Measurements from ENCODE around the gene NUFIP1. TPM values are rescaled to one million over a fixed set of nuclear protein-coding genes. Genes with fewer than 3 reads are reported as not detected.
A peak's percentile ranks its signal among the peaks of the same experiment; 100 is the strongest.
"Not testable (repeated sequence)": the region's sequence is repeated elsewhere in the genome, so short reads cannot be mapped to it uniquely, and the experiment has no call there.

NUFIP1 gene
- total RNA-seq, 1 donor: 2.9 TPM

GRCh38 chr13:44943411-44943810 lies 45.9 kb downstream of the NUFIP1 start:
- not testable (repeated sequence) for H3K27me3 ChIP-seq (ENCODE audit: insufficient read depth, low read length); H3K4me3 ChIP-seq (ENCODE audit: low read length); H3K9me3 ChIP-seq (ENCODE audit: low read depth, low read length); H3K4me1 ChIP-seq (ENCODE audit: insufficient read depth, low read length)

GRCh38 chr13:44938854-44939253 lies 50.4 kb downstream of the NUFIP1 start:
- no peak overlapping the region for H3K4me3 ChIP-seq (ENCODE audit: low read length)
- H3K9me3 ChIP-seq (ENCODE audit: low read depth, low read length): no peaks in the 10 kb centered on the region
- H3K27me3 ChIP-seq (ENCODE audit: insufficient read depth, low read length): no peaks in the 10 kb centered on the region

GRCh38 chr13:44936246-44936645 lies 53.0 kb downstream of the NUFIP1 start:
- no peaks in the 10 kb centered on the region for H3K4me1 ChIP-seq (ENCODE audit: insufficient read depth, low read length)
- no peaks in the 10 kb centered on the region for H3K9me3 ChIP-seq (ENCODE audit: low read depth, low read length)
- H3K4me3 ChIP-seq (ENCODE audit: low read length): no peak overlapping the region
- H3K27me3 ChIP-seq (ENCODE audit: insufficient read depth, low read length): no peaks in the 10 kb centered on the region

More at GRCh38 chr13:44938854-44939253, 50.4 kb downstream of the NUFIP1 start:
- H3K4me1 ChIP-seq (ENCODE audit: insufficient read depth, low read length): no peaks in the 10 kb centered on the region

DNA sequence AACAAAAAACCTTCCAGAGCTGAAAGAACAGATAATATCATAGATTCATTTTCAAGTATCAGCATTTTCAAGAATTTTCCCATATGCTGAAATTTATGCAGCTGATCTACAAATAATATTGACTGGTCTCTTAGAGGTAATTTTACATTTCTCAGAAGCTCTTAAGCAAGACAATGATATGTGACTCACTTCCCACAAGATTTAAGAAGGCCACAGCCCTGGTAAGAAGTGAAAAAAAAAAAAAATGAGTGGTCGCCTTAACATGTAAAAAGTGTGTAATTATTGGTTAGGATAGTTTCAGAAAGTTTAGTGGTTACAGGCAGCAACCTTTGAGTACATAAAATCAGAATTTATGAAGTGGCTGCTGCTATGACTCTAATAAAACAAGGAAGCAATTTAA lies 54.5 kb downstream of the NUFIP1 start:
- Histone ChIP-seq H3K9me3 (ENCODE audit: low read depth, low read length) (no peaks in the 10 kb centered on the region), H3K4me1 (ENCODE audit: insufficient read depth, low read length) (no peaks in the 10 kb centered on the region), H3K4me3 (ENCODE audit: low read length) (no peak overlapping the region), H3K27me3 (ENCODE audit: insufficient read depth, low read length) (no peaks in the 10 kb centered on the region)

GRCh38 chr13:44932850-44933251 lies 56.4 kb downstream of the NUFIP1 start:
- Histone ChIP-seq H3K4me3 (ENCODE audit: low read length) (no peak overlapping the region), H3K27me3 (ENCODE audit: insufficient read depth, low read length) (no peaks in the 10 kb centered on the region), H3K4me1 (ENCODE audit: insufficient read depth, low read length) (no peaks in the 10 kb centered on the region), H3K9me3 (ENCODE audit: low read depth, low read length) (no peaks in the 10 kb centered on the region)

GRCh38 chr13:44932171-44932849 lies 57.0 kb downstream of the NUFIP1 start:
- no peaks in the 10 kb centered on the region for H3K4me1 ChIP-seq (ENCODE audit: insufficient read depth, low read length)
- H3K4me3 ChIP-seq (ENCODE audit: low read length): no peak overlapping the region
- H3K27me3 ChIP-seq (ENCODE audit: insufficient read depth, low read length): no peaks in the 10 kb centered on the region
- no peaks in the 10 kb centered on the region for H3K9me3 ChIP-seq (ENCODE audit: low read depth, low read length)

- no peaks in the 10 kb centered on the region for H3K9me3 ChIP-seq (ENCODE audit: low read depth, low read length)
- no peaks in the 10 kb centered on the region for H3K4me1 ChIP-seq (ENCODE audit: insufficient read depth, low read length)
- no peaks in the 10 kb centered on the region for H3K27me3 ChIP-seq (ENCODE audit: insufficient read depth, low read length)
- no peak overlapping the region for H3K4me3 ChIP-seq (ENCODE audit: low read length)
Observed at GRCh38 chr13:44930963-44931623, 58.2 kb downstream of the NUFIP1 start.

DNA sequence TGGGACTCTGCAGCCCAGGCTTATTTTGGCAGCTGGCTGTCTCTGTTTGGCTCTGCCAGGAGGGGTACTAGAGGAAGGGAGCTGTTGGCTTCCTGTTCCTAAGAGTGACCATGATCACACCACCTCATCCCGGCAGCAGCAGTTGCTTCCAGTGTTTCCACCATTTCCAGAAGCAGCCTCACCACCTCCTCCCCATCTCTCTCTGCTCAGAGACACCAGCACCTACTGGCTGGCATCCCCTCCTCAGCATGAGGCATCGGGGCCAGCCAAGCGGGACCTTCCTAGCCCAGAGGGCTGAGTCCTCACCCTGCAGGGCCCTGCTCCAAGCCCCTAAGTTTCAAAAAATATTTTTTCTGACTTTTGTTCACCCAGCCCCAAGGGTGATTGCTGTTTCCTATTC lies 59.0 kb downstream of the NUFIP1 start:
- H3K9me3 ChIP-seq (ENCODE audit: low read depth, low read length): no peaks in the 10 kb centered on the region
- H3K27me3 ChIP-seq (ENCODE audit: insufficient read depth, low read length): no peaks in the 10 kb centered on the region
- no peaks in the 10 kb centered on the region for H3K4me1 ChIP-seq (ENCODE audit: insufficient read depth, low read length)
- no peak overlapping the region for H3K4me3 ChIP-seq (ENCODE audit: low read length)

GRCh38 chr13:44929692-44930091 lies 59.6 kb downstream of the NUFIP1 start:
- Histone ChIP-seq H3K9me3 (ENCODE audit: low read depth, low read length) (no peaks in the 10 kb centered on the region), H3K4me3 (ENCODE audit: low read length) (no peak overlapping the region), H3K27me3 (ENCODE audit: insufficient read depth, low read length) (no peaks in the 10 kb centered on the region), H3K4me1 (ENCODE audit: insufficient read depth, low read length) (no peaks in the 10 kb centered on the region)

DNA sequence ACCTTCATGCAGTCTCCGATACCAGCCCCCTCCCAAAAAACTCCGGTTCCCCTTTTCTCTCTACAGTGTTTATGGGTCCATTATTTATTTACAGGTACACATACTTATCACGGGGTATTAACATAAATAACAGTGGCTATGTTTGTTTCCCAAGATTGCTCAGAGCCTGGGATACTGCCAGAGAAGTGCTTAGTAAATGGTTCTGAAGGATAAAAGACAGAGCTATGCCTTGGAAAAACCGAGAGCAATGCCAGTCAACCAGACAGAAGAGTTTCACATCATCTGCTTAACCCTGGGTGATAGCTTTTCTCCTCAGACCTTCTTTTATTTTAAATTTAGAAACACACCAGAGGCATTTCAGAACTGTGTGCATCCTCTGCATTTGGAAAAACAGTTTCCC lies 61.3 kb downstream of the NUFIP1 start:
- Histone ChIP-seq H3K4me3 (ENCODE audit: low read length) (no peak overlapping the region), H3K9me3 (ENCODE audit: low read depth, low read length) (no peaks in the 10 kb centered on the region), H3K27me3 (ENCODE audit: insufficient read depth, low read length) (no peaks in the 10 kb centered on the region), H3K4me1 (ENCODE audit: insufficient read depth, low read length) (no peaks in the 10 kb centered on the region)

- Histone ChIP-seq H3K4me3 (ENCODE audit: low read length) (no peak overlapping the region), H3K4me1 (ENCODE audit: insufficient read depth, low read length) (peaks cover 12% of the 10 kb centered on the region), H3K9me3 (ENCODE audit: low read depth, low read length) (no peaks in the 10 kb centered on the region), H3K27me3 (ENCODE audit: insufficient read depth, low read length) (no peaks in the 10 kb centered on the region)
Observed at GRCh38 chr13:44921931-44922758, 67.1 kb downstream of the NUFIP1 start.

- Histone ChIP-seq H3K27me3 (ENCODE audit: insufficient read depth, low read length) (no peaks in the 10 kb centered on the region), H3K4me3 (ENCODE audit: low read length) (no peak overlapping the region), H3K9me3 (ENCODE audit: low read depth, low read length) (no peaks in the 10 kb centered on the region), H3K4me1 (ENCODE audit: insufficient read depth, low read length) (peaks cover 12% of the 10 kb centered on the region)
Observed at GRCh38 chr13:44921246-44921877, 67.9 kb downstream of the NUFIP1 start.

DNA sequence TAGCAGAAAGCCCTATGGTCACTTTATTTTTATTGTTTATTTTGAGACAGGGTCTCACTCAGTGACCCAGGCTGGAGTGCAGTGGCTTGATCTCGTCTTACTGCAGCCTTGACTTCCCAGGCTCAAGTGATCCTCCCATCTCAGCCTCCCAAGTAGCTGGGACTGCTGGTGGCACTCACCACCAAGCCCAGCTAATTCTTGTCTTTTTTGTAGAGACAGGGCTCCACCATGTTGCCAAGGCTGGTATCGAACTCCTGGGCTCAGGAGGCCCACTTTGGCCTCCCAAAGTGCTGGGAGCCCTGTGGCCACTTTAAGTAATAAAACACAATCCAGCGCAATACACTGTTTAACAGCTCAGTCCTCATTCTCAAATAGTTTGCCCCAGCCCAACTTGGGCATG lies 69.3 kb downstream of the NUFIP1 start:
- H3K4me1 ChIP-seq (ENCODE audit: insufficient read depth, low read length): peaks cover 12% of the 10 kb centered on the region
- H3K27me3 ChIP-seq (ENCODE audit: insufficient read depth, low read length): no peaks in the 10 kb centered on the region

GRCh38 chr13:44919104-44919804 lies 70.0 kb downstream of the NUFIP1 start:
- H3K27me3 ChIP-seq (ENCODE audit: insufficient read depth, low read length): no peaks in the 10 kb centered on the region
- H3K4me1 ChIP-seq (ENCODE audit: insufficient read depth, low read length): peaks cover 12% of the 10 kb centered on the region
- H3K9me3 ChIP-seq (ENCODE audit: low read depth, low read length): no peaks in the 10 kb centered on the region
- H3K4me3 ChIP-seq (ENCODE audit: low read length): peak overlapping the region; percentile 44

More for the DNA sequence above, 69.3 kb downstream of the NUFIP1 start:
- H3K4me3 ChIP-seq (ENCODE audit: low read length): no peak overlapping the region
- H3K9me3 ChIP-seq (ENCODE audit: low read depth, low read length): no peaks in the 10 kb centered on the region
